HG02970 (cell line): ENCODE results near the gene MAP3K4.
"Not testable (repeated sequence)": the region's sequence is repeated elsewhere in the genome, so short reads cannot be mapped to it uniquely, and the experiment has no call there.

ENCODE experiments used
- ATAC-seq: cut with Tn5 transposase; IDR thresholded peaks from one replicate; pipeline ENCODE4 v1.9.1; 2021; ENCODE audit warnings: mild to moderate bottlenecking, moderate library complexity, moderate number of reproducible peaks; ENCODE audit not compliant: unreplicated experiment, low FRiP score

The MAP3K4 gene

DNA sequence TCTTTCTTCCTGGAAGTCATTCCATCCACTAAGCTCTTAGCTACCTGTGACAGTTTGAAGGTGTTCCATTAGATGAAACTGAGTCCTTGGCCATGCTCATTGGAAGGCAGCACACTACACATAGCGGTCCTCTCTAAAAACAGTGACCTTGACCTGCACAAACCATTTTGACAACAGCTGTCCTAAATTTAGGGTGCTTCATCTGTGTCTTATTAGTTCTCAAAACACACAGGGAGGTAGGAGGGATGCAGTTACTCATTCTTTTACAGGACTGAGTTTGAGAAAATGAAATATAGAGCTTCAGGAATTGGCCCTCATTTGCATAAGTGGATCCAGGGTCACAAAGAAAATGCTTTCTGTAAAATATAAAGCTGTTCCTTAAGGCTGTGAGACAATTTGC lies 20.4 kb upstream of the MAP3K4 start:
- no peak for ATAC-seq

- no peak for ATAC-seq
Observed at GRCh38 chr6:160972111-160972510, 19.5 kb upstream of the MAP3K4 start.

DNA sequence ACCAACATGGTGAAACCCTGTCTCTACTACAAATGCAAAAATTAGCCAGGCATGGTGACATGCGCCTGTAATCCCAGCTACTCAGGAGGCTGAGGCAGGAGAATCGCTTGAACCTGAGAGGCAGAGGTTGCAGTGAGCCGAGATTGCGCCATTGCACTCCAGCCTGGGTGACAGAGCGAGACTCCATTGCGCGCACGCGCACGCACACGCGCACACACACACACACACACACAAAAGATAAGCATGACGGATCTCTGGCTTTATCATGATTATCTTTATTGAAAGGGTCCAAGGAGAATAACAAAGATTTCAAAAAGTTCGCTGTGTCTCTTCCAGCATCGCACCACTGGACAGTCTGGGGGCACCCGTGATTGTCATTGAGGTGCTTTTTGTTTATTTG lies 19.0 kb upstream of the MAP3K4 start:
- not testable (repeated sequence) for ATAC-seq

- ATAC-seq: no peak
Observed at GRCh38 chr6:160973311-160974250, 18.0 kb upstream of the MAP3K4 start.

GRCh38 chr6:160974304-160974771 lies 17.2 kb upstream of the MAP3K4 start:
- ATAC-seq: no peak

DNA sequence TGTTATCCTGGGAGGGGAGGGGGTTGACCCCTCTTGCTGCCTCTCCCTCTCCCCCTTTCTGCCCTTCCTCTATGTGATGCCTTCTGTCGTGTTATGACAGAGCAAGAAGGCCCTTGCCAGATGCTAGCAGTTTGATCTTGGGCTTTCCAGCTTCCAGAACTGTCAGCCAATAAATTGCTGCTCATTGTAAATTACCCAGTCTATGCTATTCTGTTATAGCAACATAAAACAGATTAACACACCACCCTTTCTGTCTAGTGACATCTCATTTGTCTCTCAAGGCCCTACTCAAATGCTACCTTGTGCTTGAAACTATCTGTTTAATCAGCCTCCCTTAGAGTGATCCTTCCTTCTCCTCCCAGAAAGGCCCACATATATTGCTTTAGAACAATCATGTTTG lies 16.4 kb upstream of the MAP3K4 start:
- no peak for ATAC-seq

GRCh38 chr6:160975961-160976360 lies 15.6 kb upstream of the MAP3K4 start:
- ATAC-seq: not testable (repeated sequence)

DNA sequence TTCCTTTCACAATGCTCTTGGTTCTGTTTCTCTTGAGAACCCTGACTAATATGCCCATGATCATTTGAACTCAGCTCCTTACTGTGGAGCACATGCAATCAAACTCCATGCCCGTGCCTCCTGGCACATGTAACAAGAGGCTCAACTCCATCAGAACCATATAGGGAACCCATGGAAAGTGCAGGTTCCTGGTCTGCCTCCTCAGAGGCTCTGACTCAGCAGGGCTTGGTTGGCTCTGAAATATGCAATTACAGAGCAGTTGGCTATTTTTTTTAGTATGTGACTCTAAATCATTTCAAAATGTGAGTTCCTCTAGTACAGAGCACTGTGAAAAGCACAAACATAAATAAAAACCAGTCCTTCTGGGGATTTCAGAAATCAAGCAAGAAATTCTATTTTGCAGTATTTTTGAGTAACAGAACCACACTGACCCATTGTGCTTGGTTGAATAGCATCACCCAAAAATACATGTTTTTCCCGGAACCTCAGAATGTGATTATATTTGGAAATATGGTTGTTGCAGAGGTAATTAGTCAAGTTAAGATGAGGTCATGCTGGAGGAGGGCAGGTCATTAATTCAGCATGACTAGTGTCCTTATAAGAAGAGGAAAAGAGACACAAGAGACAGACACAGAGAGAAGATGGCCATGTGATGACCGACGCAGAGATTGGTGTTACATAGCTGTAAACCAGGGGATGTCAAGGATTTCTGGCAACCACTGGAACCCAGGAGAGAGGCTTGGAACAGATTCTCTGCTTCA lies 13.2 kb upstream of the MAP3K4 start:
- no peak for ATAC-seq

DNA sequence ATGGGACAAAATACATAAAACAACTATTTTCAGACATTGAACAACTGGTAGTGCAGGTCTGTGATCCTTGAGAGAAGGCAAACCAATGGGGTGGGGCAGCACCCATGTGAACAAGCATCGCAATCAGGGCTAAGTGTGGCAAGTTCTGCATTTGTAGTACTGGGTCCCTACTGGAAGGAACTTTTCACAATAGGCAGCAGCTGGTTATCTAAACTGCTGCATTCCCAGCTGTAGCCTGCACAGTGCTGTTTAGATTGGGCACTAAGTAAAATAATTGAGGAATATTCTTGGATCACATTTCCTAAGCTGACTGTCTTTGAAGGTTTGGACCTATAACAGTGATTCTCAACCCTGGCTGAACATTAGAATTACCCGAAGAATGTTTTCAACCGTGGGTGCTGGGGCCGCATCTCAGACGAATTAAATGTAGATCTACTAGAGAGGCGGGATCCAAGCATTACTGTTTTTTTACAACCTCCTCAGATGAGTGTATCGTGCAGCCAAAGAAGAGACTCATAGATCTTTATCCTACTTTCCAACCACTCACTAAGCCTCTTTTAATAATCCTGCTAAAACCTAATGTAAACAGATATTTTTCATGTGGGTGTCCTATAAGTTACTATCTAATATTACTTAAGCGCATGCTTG lies 12.4 kb upstream of the MAP3K4 start:
- ATAC-seq: no peak

GRCh38 chr6:160983377-160983948 lies 8.1 kb upstream of the MAP3K4 start:
- ATAC-seq: not testable (repeated sequence)

DNA sequence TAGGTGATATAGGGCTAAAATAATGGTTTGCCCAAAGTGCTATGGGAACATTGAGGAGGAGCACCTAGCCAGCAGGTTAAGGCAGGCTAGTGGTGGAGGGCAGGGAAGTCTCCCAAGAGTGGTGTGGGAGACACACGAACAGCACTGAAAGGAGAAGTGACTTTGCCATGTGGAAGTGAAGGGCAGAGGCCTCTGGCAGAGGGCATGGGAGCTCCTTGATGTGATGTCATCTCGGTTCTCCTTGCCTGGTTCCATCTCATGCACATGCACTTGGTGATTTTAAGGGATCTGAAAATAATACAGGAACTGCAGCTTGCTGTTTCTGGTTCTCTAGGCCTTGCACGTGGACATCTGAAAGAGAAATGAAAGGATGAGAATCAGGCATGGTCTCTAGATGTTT lies 4.7 kb upstream of the MAP3K4 start:
- ATAC-seq: no peak

DNA sequence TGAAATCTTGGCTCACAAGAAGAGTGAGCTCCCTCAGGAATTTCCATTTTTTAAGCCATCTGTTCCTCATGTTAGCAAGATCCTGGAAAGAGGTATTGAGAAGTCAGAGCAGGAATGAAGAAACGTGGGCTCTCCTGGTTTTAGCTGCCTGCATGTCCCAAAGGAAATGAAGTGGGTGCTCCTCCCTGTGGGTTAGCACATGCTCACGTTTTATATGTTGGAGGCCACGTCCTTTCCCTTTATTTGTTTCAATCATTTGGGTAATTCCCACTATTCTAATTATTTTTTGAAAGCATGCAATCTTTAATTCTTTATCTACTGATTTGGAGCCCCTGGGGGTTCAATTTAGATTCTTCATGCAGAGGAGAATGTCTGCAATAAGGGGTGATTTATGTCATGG lies 4.3 kb upstream of the MAP3K4 start:
- no peak for ATAC-seq

- no peak for ATAC-seq
Observed at GRCh38 chr6:160990847-160991405, 643 bp upstream of the MAP3K4 start.

GRCh38 chr6:160992061-160992979 lies 751 bp downstream of the MAP3K4 start:
- ATAC-seq: peak; percentile 44

DNA sequence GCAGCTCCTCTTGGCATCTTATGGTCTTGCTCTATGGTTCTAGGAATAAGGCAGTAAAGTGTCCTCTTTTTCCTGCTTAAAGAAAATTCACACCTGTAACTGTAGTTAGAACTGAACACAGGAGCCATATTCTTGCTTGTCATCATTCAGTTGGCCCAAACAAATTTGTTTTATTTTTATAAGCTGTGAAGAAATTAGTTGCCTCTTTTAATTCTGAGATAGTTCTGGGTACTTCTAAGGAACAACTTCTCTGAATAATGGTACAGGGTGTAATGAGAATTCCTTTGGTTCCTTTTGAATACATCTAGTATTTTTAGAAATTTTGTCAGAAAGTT lies 1.4 kb downstream of the MAP3K4 start:
- no peak for ATAC-seq

GRCh38 chr6:160995271-160995670 lies 3.7 kb downstream of the MAP3K4 start:
- ATAC-seq: no peak

GRCh38 chr6:160996131-160996601 lies 4.6 kb downstream of the MAP3K4 start:
- ATAC-seq: no peak

- no peak for ATAC-seq
Observed at GRCh38 chr6:160998217-160998616, 6.6 kb downstream of the MAP3K4 start.

- ATAC-seq: no peak
Observed at GRCh38 chr6:160998766-160999165, 7.2 kb downstream of the MAP3K4 start.
